HG02973 (cell line): ENCODE results near the gene CARD9.

Experiments
- ATAC-seq: cut with Tn5 transposase; IDR thresholded peaks from one replicate; pipeline ENCODE4 v1.9.1; 2021; ENCODE audit warnings: moderate library complexity; ENCODE audit not compliant: unreplicated experiment

CARD9 gene

GRCh38 chr9:136402067-136402466 lies 28.6 kb upstream of the CARD9 start:
- ATAC-seq, result no peak

DNA sequence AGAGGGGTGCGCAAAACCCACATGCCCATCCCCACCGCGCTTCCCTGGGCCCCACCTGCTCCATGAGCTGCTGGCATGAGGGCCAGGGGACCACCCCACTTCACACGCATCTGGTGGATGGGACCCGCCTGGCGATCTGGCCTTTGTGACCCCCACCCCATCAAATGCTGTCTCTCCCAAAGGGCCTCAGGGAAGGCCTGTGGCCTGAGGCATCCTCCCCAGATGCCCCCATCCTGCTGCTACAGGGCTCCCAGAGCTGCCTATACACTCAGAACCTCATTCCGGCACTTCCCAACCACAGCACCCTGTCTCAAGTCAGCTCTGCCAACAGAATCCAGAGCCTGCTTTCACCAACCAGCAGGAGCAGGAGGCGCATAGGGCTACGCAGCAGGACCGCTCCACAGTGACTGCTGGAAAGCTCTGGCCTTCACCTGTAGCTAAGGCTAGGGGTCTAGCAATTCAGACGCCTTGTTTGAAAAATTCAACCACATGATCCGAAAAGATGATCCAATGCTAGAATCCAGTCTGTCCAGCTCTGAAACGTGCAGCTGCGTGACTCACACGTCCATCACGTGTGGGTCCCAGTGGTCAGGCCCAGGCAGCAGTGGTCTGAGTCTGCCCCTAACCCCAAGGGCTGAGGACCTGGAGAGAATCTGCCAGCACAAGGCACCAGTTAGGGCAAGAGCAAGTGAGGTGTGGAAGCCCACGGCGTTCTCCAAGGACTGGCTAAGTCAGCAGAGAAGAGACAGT lies 27.9 kb upstream of the CARD9 start:
- no peak for ATAC-seq

DNA sequence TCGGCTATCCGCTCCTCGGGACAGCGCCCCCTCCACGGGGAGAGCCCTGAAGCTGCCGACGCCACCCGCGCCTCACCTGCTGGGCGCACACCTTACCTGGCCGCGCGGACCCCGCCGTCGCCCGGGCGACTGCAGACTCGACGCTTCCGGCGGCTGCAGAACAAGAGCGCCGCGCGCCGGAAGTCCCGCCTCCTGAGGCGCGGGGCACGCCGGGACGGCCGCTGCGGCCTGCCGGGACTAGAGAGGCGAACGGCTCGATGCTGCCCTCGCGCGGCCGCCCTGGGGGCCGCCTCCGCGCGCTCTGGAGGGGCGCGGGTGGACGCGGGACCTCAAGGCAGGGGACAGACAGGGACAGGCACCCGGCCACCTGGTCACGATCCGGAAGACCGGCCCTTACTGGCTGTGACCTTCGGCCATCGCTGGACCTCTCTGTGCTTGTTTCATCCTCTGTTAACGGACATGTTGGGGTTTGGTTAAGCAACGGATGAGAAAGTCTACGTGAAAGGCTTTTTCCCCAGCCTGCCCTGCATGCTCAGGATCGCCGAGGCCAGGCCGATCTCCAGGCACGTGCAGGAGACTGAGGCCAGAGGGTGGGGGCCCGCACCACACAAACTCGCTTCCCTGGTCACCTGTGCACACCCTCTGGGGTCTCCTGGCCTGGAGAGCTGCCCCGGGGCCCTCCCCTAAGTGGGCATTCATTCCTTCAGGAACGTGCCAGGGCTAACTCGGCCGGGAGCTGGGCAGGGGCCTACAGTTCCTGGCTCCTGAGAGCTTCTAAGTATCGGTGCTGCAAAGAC lies 26.8 kb upstream of the CARD9 start, which contains the start of gene SNAPC4:
TSS of gene SNAPC4 (minus strand) at position 133 of the 797 bp plus-strand sequence. CDS start 1,742 bp downstream, outside the sequence.
- peak; percentile 51 for ATAC-seq

GRCh38 chr9:136399176-136400037 lies 25.9 kb upstream of the CARD9 start:
- ATAC-seq, result peak; percentile 26

GRCh38 chr9:136398286-136398685 lies 24.8 kb upstream of the CARD9 start:
- ATAC-seq, result no peak

GRCh38 chr9:136397643-136398042 lies 24.2 kb upstream of the CARD9 start:
- no peak for ATAC-seq

GRCh38 chr9:136396219-136396515 lies 22.7 kb upstream of the CARD9 start:
- ATAC-seq, result no peak

GRCh38 chr9:136395345-136396218 lies 22.1 kb upstream of the CARD9 start:
- ATAC-seq, result no peak

DNA sequence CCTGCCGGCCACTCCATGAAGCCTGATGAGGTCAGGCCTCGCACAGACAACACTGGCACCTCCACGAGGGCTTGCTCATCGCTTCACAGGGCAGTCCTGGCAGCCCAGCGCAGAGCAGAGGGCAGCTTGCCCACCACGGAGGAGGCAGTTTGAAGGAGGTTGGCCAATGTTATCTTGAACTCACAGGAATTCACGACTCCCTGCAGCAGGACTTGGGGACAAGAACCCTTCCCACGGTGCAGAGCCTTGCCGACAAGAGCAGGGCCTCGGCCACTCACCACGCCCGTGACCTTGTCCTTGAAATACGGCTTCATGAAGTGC lies 21.5 kb upstream of the CARD9 start:
- no peak for ATAC-seq

GRCh38 chr9:136394312-136395019 lies 21.0 kb upstream of the CARD9 start:
- no peak for ATAC-seq

- no peak for ATAC-seq
These were observed 20.1 kb upstream of the CARD9 start for GRCh38 chr9:136393531-136393930.

DNA sequence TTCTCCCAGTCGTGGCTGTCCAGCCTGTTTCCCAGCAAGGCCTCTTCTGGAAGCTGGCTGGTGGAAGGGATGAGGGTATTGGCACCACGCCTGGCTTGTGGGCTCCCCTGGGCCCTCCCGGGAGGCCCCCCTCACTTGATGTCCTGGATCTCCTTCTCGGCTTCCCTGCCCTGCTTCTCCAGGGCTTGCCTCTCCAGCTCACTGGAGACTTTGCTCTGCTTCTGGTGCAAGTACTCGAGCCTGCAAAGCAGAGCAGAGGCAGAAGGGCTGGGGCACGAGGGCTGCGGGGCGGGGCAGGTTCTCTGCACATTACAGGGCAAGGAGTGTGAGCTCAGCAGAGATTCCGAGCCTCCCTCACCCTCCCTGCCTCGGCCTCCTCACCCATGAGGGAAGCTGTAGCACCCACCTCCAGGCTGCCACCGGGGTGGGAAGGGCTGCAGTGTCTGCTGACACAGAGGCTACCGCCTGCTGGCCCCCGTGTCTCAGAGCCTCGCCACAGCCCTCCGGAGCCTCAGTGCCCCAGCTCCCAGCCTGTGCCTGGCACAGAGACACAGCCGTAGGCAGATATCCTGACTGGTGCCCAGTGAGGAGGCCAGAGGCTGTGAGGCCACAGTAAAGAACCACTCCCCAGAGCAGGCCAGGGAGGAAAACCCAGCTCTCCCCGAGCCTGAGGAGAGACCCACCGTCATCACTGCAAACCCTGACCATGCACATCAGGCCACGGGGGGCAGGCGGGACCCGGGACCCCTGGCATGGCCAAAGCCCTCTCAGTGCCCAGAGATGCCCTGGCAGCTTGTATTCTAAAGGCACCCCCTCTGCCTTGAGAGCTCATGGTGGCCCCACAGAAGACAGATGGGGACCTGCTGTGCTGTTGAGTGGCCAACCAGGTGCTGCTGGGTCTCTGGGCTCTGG lies 19.3 kb upstream of the CARD9 start:
- ATAC-seq, result no peak

DNA sequence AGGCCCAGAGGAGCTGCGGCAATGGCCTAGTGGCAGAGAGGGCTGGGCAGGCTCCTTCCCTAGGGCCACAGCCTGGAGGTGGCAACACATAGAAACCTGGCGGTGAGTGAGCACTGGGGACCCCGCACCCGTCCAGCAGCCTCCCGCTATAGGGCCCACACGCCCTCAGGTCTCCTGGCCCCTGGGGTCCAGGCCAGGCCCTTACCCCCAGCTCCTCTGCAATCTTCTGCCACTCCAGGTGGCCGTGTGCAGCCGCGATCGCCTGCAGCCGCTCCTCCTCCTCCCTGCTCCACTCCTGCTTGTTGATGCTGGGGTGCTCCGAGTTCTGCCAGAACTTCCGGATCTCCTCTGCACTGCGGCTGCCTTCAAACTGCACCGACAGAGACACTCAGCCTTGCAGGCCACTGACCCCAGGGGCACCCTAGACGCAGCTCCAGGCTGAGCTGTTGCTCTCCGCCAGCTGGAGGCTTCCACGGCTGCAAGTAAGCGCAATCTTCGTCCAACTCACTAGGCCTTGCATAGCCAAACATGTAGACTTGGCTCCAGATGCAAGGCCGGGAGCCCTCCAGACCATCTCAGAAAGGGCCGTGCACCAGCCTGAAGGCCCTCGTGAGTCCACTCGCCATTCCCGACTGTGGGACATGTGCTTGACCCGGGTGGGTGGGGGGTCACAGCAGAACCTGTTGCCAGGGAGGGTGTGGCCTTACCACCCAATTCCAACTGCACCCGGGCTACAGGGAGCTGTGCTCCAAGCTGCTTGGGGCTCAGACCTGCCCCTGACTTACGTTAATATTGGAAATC lies 18.5 kb upstream of the CARD9 start:
- no peak for ATAC-seq

- no peak for ATAC-seq
These were observed 15.9 kb upstream of the CARD9 start for GRCh38 chr9:136389396-136389795.

DNA sequence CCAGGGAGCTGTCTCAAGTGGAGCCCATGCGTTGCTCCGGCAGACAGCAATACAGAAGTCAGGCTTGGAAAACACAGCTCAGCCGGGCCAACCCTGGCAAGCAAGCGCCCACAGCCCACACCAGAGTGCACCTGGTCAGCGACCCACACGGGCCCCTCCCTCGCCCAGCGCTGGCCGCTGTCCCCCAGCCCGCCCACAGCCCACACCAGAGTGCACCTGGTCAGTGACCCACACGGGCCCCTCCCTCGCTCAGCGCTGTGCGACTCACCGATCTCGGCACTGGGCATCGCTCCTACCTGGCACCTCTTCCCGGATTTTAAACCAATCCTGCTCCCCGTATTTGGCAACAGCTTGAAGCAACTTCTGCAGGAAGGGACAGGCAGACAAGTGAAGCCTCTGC lies 13.7 kb upstream of the CARD9 start:
- ATAC-seq, result no peak

DNA sequence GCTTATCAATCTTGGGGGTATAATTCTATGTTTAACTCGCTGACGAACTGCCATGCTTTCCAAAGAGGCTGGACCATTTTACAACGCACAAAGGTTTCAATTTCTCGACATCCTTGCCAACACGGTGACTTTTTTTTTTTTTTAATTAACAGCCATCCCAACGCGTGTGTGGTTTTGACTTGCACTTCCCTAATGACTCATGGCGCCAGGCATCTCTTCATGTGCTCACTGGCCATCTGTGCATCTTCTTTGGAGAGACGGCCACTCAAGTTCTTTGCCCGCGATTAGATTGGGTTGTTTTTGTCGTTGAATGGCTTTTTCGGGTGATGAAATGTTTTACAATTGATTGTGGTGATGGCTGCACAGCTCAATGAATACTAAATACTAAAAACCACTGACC lies 12.5 kb upstream of the CARD9 start:
- no peak for ATAC-seq

DNA sequence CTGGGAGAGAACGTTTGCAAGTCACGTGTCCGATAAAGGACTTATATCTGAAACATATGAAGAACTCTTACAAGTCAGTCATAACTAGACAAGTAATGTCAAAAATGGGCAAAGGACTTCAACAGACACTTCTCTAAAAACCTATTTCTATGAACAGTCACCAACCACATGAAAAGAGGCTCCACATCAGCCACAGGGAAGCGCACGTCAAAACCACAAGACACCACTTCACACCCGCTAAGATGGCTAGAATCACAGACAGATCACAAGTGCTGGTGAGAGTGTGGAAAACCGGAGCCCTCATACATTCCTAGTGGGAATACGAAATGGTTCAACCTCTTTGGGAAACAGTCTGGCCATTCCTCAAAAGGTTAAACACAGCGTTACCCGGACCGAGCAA lies 11.5 kb upstream of the CARD9 start:
- no peak for ATAC-seq

DNA sequence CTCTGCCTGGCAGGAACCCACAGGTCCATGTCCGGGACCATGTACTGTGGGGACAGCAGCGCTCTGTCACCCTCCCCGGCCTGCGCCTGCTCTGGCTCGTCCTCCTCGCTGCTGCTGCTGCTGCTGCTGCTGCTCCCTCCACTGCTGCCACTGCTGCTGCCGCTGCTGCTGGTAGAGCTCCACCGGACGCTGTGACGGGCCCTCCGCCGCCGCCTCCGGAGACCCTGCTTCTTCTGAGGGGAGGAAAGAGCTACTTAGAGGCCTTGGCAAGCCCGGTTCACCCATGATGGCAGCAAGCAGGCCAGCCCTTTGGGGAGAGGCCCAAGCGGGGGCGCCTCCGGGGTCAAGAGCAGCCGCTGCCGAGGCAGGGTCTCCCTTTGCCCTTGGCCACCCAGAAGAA lies 10.0 kb upstream of the CARD9 start:
- ATAC-seq, result no peak
